ENCODE results near the gene WDR45B.

Gene WDR45B

DNA sequence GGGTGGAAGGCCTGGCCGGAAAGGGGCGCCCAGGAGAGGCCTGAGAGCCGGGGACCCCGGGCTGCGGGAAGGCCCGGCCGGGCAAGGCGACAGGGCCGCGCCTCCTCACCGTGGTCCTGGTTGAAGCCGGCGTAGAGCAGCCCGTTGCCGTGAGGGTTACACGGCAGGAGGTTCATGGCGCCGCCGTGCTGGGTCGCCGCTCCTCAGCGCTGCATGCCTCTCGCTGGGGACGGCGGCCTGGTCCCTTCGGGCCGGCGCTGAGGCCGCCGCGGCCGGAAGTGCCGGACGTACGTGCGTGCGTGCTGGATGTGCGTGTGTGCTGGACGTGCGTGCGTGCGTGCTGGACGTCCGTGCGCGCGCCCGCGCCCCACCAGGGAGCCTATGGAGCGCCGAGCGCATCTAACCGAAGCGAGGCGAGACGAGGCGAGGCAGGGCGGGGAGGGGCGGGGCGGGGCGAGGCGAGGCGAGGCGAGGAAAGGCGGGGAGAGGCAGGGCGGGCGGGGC, at the start of gene WDR45B:
Gene WDR45B, minus strand, starts transcription at position 280 of the 504 bp plus-strand sequence. Its CDS starts 104 bp downstream, at position 176.
- in situ Hi-C loops (cut with MboI; ENCODE audit: low sequenced_read_pairs) = no loop called here

DNA sequence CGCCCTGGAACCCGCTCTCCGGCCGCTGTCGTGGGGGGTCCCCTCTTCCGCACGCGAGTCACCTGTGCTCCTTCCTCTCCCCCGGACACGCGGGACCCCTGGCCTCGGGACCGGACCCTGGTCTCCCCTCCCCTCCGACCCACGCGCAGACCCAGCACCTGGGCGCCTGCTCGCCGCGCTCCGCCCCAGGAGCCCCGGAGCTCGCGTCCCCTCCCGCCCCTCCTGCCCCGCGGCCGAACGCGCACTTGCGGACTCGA, 49.5 kb upstream of the WDR45B start:
- in situ Hi-C loops (cut with MboI; ENCODE audit: low sequenced_read_pairs) = no loop called here

DNA sequence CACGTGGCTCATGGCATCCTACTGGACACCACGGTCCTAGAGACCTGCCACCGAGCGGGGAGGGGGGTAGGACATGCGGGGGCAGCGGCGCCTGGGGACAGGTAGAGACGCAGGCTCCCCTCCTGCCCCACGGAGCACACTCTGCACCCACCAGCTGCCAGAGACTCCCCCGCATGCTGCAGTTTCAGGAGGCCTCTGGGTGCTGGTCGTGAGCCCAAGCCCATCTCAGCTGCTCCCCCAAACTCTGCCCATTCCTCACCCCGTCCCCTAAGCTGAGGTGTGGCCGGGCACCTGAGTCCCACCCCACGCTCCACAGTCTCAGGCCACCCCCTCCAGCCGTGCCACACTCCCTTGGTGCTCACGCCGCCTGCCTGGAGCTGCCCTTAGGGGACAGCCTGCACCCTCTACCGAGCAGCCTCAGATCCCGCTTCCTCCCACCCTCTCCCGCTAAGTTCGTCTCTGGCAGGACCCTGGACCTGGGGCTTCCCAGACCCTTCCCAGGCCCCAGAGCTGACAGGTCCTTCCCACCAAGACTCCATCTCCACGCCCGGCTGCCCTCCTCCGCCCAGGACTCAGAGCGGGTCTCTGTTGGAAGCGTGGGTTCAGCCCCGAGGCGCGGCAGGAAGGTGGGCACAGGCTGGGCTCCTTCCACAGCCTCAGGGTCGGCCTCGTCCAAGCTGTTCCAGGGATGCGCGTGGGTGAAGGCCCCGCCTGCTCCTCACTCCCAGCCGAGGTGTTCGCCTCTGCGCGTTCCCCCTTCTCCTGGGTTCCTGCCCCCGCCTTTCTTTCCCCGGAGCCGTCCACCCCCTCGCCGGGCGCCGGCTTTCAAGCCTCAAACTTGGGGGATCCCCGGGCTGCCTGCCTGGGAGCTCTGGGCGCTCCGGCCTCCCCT, 48.9 kb upstream of the WDR45B start:
- in situ Hi-C loops (cut with MboI; ENCODE audit: low sequenced_read_pairs) = no loop called here

DNA sequence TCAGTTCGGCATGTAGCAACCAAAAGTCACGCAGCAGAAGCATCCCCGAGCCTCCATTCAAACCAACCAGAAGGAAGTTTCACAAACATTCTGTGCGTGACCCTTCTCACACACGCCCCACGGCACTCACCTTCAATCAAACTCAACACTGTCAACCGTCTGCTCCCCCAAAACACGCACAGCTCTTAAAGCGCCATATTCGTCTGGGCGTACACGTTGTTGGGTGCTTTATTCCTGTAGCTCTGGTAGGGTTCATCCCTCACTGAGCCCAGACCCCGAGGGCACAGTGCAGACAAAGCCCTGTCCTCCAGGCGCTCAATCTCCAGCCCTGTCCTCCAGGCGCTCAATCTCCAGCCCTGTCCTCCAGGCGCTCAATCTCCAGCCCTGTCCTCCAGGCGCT, 48.0 kb upstream of the WDR45B start:
- in situ Hi-C loops (cut with MboI; ENCODE audit: low sequenced_read_pairs) = no loop called here

DNA sequence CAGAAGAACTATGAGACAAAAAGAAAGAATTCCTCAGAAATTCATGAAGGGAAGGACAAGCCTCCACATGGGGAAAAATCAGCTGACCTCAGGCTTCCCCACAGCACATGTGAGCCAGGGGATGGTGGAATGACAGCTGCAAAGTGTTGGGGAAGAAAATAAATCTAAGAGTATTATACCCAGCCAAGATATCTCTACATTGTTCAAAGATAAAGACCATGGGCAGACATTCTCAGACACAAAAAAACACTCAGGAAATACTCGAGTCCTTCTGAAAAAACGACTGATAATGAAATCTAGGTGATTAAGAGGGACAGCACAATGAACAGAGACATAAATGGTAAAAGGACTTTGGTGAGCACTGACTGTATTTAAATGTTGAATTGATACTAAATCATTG, 46.4 kb upstream of the WDR45B start:
- in situ Hi-C loops (cut with MboI; ENCODE audit: low sequenced_read_pairs) = no loop called here

DNA sequence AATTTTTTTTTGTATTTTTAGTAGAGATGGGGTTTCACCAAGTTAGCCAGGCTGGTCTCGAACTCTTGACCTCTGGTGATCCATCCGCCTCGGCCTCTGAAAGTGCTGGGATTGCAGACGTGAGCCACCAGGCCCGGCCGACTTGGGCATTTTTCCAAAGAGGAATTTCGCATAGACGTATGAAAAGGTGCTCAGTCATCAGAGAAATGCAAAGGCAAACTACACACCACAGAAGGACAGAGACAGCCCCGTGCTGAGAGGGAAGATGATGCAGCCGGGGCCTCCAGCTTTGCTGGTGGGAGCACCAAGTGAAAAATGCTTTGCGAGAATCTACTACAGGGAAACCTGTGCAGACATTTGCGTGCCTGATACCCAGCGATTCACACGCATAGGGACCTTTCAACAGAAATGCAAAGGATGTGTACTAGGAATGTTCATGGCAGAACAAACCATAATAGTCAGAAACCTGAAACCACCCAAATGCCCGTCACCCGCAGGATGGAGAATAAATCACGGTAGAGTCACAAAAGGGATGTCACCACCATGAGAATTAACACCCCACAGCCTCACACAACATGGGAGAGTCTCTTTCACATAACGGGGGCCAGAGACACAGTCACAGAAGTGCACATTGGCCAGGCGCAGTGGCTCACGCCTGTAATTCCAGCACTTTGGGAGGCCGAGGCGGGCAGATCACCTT, 45.1 kb upstream of the WDR45B start:
- in situ Hi-C loops (cut with MboI; ENCODE audit: low sequenced_read_pairs) = no loop called here

DNA sequence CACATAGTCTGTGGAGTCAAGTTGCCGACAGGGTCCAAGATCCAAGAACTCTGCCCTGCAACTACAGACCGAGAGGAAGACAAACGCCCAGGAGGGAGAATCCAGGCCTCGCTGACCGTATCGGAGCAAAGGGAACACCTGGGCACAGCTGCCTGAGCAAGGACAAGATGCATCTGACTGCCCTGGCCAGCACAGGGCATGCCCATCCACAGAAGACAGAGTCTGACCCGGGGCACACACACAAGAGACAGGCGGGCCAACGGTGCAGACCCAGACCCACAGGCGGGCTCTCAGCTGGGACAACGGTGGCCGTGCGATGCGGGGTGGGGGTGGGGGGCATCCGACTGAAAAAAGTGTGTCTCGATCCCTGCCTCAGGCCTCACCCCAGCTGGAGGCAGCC, 44.0 kb upstream of the WDR45B start:
- in situ Hi-C loops (cut with MboI; ENCODE audit: low sequenced_read_pairs) = no loop called here

DNA sequence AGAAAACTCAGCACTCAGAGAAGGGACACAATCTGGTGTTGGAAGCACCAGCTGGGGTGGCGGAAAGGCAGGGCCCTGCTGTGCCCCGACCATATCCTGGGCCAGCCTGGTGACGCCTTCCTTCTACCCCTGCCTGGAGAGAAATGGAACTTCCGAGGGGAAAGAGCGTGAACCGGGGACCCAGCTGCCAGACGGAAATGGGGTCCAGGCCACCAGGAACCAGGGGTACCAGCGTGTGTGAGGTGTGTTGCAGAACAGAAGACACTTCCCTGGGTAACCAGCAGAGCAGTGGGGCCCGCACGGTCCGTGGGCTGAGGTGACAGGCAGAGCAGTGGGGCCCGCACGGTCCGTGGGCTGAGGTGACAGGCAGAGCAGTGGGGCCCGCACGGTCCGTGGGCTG, 43.5 kb upstream of the WDR45B start:
- in situ Hi-C loops (cut with MboI; ENCODE audit: low sequenced_read_pairs) = no loop called here

DNA sequence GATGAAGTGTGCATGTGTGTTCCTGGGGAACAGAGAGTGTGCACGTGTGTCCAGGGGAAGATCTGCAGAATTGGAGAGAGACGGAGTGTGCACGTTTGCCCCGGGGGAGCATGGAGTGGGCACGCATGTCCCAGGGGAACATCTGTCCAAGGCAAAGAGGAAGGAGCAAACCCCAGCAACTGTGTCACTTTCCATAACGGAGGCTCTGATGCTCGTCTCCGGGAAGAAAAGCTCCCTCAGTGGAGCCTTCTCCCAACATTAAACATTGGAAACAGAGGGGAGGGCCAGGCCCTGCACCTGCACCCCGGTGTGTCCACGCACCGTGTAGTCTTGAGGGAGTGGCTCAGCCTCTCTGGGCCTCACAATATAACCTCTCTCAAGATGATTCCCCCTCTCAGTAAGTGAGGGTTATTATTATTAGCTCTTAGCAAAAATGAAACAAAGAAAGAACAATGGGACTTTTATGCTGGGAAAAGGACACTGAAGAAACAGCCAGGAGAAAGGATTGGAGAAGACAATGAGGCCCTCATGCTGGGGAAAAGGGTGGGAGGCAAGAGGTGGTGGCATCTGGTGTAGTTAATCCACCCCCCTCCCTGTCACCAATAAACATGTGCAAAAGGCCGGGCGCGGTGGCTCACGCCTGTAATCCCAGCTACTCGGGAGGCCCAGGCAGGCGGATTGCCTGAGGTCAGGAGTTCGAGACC, 42.7 kb upstream of the WDR45B start:
- in situ Hi-C loops (cut with MboI; ENCODE audit: low sequenced_read_pairs) = no loop called here

DNA sequence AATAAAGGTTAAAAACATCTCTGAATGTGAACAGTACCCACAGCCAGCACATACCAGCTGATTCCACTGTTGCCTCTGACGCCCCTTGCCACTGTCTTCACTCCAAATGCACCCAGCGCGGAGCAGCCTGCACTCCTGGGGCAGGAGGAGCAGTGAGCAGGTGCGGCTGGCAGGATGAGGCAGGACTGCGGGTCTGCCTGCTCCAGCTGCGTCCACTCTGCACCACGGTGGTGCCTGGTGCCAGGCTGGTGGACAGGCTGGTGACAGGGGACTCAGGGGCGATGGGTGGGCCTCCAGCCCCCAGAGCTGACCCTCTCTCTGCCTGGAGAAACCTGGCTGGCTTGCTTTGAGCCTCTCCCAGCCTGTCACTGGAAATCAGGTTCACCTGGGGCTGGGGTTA, 40.8 kb upstream of the WDR45B start:
- in situ Hi-C loops (cut with MboI; ENCODE audit: low sequenced_read_pairs) = no loop called here

DNA sequence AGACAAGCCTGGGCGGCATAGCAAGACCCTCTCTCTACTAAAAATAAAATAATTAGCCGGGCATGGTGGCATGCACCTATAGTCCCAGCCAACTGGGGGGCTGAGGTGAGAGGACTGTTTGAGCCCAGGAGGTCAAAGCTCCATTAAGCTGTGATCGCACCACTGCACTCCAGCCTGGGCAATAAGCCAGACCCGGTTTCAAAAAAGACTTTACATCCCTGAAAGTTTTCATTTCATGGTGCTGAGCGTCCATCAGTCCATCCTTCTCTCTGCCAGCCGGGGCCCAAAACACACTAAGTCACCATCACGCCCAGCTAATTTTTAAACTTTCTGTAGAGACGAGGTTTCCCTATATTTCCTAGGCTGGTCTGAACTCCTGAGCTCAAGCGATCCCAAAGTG, 39.6 kb upstream of the WDR45B start:
- in situ Hi-C loops (cut with MboI; ENCODE audit: low sequenced_read_pairs) = no loop called here

DNA sequence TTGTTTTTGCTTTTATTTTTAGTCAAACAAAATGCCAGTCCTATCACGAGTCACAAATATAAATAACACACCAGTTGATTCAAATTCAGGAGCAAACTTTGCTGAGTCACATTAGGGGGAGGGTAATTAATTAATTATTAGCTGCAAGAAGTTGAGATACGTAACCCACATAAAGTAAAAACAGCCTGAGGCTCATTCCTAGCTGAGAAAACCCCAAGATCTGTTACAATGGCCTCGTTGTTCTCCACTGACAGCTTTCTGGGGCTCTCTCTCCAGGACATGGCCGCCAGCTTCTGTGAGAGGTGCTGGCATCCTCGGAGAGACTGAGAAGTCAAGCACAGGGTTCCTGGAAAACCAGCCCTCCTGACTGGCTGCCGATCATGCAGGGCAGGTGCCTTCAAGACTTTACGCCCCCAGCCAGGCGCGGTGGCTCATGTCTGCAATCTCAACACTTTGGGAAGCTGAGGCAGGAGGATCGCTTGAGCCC, 39.2 kb upstream of the WDR45B start:
- in situ Hi-C loops (cut with MboI; ENCODE audit: low sequenced_read_pairs) = no loop called here

DNA sequence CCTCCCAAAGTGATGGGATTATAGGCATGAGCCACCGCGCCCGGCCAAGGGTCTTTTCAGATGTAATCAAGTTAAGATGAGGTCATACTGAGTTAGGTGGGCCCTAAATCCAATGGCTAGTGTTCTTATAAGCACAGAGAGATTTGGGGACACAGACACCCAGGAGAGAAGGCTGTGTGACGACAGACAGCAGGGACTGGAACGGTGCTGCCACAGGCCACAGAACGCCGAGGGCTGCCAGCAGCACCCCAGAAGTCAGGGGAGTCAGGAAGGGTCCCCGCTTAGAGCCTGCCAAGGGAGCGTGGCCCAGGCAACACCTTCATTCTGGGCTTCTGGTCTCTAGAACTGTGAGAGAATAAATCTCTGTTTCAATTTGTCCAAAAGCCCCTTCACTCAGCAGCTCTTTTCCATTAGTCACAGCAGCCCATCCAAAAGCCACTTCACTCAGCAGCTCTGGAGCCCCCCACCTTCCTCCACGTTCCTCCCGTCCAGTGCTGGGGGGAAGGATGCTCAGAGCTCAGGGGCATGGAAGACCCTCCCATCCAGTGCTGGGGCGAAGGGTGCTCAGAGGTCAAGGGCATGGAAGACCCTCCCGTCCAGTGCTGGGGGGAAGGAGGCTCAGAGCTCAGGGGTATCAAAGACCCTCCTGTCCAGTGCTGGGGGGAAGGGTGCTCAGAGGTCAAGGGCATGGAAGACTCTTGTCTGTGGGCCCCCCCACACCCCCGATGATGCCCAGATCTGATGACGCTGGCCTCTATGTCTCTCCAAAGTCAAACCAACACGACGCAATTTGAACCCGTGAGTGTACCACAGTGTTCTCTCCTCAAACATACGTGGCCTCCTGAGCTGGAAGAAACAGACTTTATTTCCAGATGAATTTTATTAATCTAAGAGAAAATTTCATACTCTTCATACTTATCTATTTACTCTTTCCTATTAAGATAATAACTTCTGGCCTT, 38.4 kb upstream of the WDR45B start:
- in situ Hi-C loops (cut with MboI; ENCODE audit: low sequenced_read_pairs) = no loop called here

DNA sequence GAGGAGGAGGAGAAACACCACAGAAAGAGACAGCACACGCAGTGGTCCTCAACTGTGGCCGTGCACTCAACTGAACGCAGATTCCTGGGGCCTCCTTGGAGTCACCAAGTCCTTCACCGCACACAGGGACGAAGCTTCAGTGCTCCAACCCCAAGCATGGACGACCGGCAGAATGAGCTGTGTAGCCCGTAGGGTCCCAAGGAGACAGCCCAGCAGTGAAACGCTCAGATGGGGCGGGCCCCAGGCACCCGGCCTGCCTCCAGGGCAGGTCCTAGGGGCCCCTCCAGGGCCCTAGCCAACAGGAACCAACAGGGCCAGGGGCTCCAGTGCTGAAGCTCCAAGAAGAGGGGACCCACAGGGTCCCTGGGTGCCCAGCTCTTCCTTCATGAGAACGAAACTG, 37.0 kb upstream of the WDR45B start:
- in situ Hi-C loops (cut with MboI; ENCODE audit: low sequenced_read_pairs) = no loop called here

DNA sequence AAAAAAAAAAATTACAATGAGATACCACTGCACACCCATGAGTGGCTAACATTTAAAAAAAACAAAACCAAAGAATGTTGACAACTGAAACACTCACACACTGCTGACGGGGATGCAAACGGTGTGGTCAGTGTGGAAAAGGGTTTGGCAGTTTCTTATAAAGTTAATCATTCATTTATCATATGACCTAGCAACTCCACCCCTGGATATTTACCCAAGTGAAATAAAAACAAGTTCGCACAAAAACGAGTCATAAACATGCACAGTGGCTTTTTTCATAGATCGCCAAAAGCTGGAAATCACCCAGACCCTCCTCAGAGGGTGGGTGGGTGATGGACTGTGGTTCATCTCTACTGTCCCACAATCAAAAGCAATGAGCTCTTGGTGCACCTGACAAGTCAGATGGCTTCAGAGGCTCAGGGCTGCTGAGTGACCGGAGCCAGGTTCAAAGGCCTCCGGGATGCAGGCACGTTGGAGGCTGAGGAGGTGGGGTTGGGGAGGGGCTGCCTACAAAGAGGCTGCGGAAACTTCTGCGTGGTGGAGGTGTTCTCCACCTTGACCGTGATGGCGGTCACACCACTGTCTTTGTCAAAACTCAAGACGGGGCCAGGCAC, 36.1 kb upstream of the WDR45B start:
- in situ Hi-C loops (cut with MboI; ENCODE audit: low sequenced_read_pairs) = no loop called here

DNA sequence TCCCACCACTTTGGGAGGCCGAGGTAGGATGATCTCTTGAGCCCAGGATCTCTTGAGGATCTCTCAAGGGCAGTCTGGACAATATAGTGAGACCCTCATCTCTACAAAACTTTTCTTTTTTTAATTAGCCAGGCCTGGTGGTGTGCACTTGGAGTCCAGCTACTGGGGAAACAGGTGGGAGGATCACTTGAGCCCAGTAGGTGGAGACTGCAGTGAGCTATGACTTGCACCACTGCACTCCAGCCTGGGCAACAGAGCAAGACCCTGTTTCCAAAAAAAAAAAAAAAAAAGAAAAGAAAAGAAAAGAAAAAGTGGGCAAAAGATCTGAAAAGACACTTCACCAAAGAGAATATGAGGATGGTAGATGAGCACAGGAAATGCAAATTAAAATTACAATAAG, 35.3 kb upstream of the WDR45B start:
- in situ Hi-C loops (cut with MboI; ENCODE audit: low sequenced_read_pairs) = no loop called here

DNA sequence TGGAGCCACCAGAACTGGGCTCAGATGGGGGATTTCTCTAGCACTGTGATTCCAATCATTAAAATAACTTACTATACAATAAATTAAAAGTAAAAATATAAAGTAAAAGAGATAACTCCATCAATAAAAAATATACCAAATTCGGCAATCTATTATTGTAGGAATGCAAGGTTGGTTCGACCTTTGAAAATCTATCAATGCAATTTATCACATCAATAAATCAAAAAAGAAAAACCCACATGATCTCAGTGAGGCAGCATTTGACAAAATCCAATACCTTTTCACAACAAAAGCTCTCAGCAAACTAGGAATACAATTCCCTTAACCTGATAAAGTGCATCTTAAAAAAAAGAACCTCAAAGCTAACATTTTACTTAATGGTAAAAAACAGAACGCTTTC, 33.3 kb upstream of the WDR45B start:
- in situ Hi-C loops (cut with MboI; ENCODE audit: low sequenced_read_pairs) = no loop called here

DNA sequence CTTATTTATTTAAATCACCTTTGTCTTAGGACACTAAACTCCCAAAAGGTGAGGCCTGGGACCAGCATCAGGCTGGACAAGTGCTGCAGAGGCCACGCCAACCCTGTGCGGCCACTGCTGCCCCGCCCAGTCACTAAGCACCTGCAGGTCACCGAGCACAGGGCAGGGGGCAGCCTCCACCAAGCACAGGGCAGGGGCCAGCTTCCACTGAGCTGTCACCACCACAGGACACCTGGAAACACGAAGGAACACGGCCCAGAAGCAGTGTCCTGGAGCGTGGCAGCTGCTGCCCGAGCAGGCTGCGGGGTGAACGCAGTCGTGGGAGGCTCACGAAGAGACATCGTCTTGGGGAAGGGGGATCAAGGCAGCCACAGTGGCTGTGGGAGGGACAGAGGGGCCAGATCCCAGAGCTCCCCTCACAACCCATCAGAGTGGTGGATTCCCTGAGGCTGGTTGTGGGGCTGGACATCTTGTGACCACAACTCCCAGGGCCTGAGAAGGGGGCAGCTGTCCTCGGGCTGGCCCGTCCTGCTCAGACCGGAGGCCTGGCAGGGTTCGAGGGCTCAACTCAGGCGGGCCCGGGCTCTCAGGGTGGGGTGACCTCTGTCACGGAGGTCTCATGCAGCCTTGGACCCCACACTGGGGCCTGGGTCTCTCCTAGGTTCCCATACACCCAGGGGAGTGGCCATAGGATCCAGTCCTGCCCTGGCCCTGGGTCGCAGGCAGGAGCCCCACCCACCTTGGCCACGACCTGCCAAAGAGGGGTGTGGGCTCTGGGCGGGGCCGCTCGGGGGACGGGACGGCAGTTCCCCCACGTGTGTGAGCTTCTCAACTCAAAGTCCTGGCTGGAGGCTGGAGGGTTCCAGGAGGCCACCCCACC, 31.6 kb upstream of the WDR45B start:
- in situ Hi-C loops (cut with MboI; ENCODE audit: low sequenced_read_pairs) = no loop called here

DNA sequence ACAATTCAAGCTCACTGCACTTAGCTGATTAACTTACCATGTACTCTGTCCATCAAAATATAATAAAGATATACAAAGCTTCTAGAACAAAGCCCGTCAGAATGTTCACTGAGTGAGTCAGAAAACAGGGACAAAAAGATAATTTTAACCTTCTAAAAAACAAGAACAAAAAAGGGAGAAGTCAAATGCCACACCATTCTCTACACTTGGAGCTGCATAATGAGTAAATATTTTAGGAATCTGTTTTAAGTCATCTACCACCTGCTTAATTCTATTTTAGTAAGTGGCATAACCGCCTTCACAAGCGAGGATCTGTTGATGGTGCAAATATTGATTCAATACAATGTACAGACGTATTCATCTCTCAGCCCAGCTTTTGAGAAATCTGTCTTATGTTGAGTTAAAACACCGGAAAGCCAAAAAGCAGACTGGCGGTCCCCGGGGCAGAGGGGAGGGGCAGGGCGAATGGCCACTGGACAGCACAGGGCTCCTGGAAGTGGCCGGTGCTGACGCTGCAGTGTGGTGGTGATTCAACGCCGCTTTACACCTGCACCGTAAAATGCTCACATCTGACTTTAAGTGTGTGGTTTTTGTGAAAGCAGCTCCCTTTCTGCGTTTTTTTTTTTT, 30.1 kb upstream of the WDR45B start:
- in situ Hi-C loops (cut with MboI; ENCODE audit: low sequenced_read_pairs) = no loop called here
